HCT116 (cell line): ENCODE results near the gene SCN3B. TPM values are rescaled to one million over a fixed set of nuclear protein-coding genes. Genes with fewer than 3 reads are reported as not detected.

Experiments
- ATAC-seq: fragments of 200-7000 bp; cut with Tn5 transposase; 2 replicates; pipeline ENCODE4 v1.9.1; 2020; ENCODE audit warnings: mild to moderate bottlenecking, moderate library complexity
- BruUV-seq: library from RNA; stranded (reverse); fragments of 400-500 nt; replicated peaks from 2 replicates; lab custom pipeline; 2021; lab: Mats Ljungman, UMichigan
- CTCF ChIA-PET: fragments of 300-600 bp; sonication (Branson Sonifier 250); formaldehyde crosslinking; loops from one replicate; lab custom pipeline; 2021; ENCODE audit warnings: antibody characterized with exemption; lab: Charles Lee
- POLR2A ChIA-PET: fragments of 300-600, 350-600 bp; sonication (Branson Sonifier 250); formaldehyde crosslinking; loops from one replicate; lab custom pipeline; 2021; ENCODE audit warnings: antibody characterized with exemption; lab: Charles Lee
- RAD21 ChIA-PET, 2 experiments: fragments of 300-600 bp; sonication (Branson Sonifier 250); formaldehyde crosslinking; loops; one replicate each; lab custom pipeline; 2023; ENCODE audit warnings: low total read pairs in 2 of 2; ENCODE audit not compliant: uncharacterized antibody in 2 of 2, unreplicated experiment in 2 of 2, low non-redundant PET in 1 of 2; lab: Charles Lee
- DNase-seq: peaks from one replicate; pipeline ENCODE4 v3.0.0-alpha.2; 2010; ENCODE audit warnings: low read depth, low spot score
- H2AFZ ChIP-seq: fragments of 200-600 bp; shearing (Covaris generic), sonication (generic); 2 replicates; pipeline ENCODE4 v1.6.1; 2017; ENCODE audit warnings: low read depth, mixed run types, mixed read lengths, antibody characterized with exemption, low read length; ENCODE audit not compliant: poor library complexity, severe bottlenecking
- H3K27ac ChIP-seq: 2 replicates; pipeline ENCODE4 v1.5.1; 2012; ENCODE audit warnings: low read depth, low read length
- H3K27me3 ChIP-seq: fragments of 200-600 bp; sonication (generic); 2 replicates; pipeline ENCODE4 v1.6.1; 2016; ENCODE audit warnings: mixed run types, low read length, mixed read lengths; ENCODE audit not compliant: insufficient read depth
- H3K36me3 ChIP-seq, 2 experiments: fragments of 200-500 bp in 1 of 2; fragments of 200-600 bp in 1 of 2; sonication (Bioruptor generic) in 1 of 2; sonication (generic) in 1 of 2; 2 replicates each; pipeline versions ENCODE4 v1.5.1 to v1.6.1; 2014 to 2016; ENCODE audit warnings: low read length in 2 of 2, inconsistent platforms in 1 of 2, mixed read lengths in 1 of 2, mixed run types in 1 of 2; ENCODE audit not compliant: insufficient read depth in 2 of 2, control insufficient read depth in 1 of 2
- H3K4me1 ChIP-seq, 2 experiments: fragments of 200-600 bp in 1 of 2; sonication (generic) in 1 of 2; 2 replicates each; pipeline versions ENCODE4 v1.5.1 to v1.6.1; 2012 to 2017; ENCODE audit warnings: low read length in 2 of 2, inconsistent platforms in 1 of 2, mild to moderate bottlenecking in 1 of 2, mixed read lengths in 1 of 2, mixed run types in 1 of 2, moderate library complexity in 1 of 2; ENCODE audit not compliant: insufficient read depth in 2 of 2, control insufficient read depth in 1 of 2
- H3K4me2 ChIP-seq: fragments of 200-600 bp; sonication (generic); 2 replicates; pipeline ENCODE4 v1.6.1; 2017; ENCODE audit warnings: mixed run types, low read length, mixed read lengths
- H3K4me3 ChIP-seq, 2 experiments: fragments of 200-600 bp in 1 of 2; sonication (generic) in 1 of 2; replicated peaks in 1 of 2; 2 replicates each; pipeline ENCODE4 v1.5.1; 2011 to 2016; ENCODE audit warnings: low read length in 2 of 2, control low read depth in 1 of 2, low read depth in 1 of 2, mild to moderate bottlenecking in 1 of 2, mixed read lengths in 1 of 2, mixed run types in 1 of 2
- H3K79me2 ChIP-seq: fragments of 200-600 bp; sonication (generic); 2 replicates; pipeline ENCODE4 v1.6.1; 2017; ENCODE audit warnings: mild to moderate bottlenecking, mixed run types, low read length, moderate library complexity, mixed read lengths; ENCODE audit not compliant: insufficient read depth
- H3K9ac ChIP-seq: fragments of 200-600 bp; sonication (generic); 2 replicates; pipeline ENCODE4 v1.6.1; 2016; ENCODE audit warnings: low read length, mixed read lengths
- H3K9me2 ChIP-seq: fragments of 200-600 bp; sonication (generic), shearing (Covaris generic); 2 replicates; pipeline ENCODE4 v1.6.1; 2017; ENCODE audit warnings: mixed run types, mild to moderate bottlenecking, moderate library complexity; ENCODE audit not compliant: insufficient read depth
- H3K9me3 ChIP-seq, 2 experiments: fragments of 200-500 bp in 1 of 2; fragments of 200-600 bp in 1 of 2; sonication (Bioruptor generic) in 1 of 2; sonication (generic) in 1 of 2; 2 replicates each; pipeline ENCODE4 v1.6.1; 2014 to 2017; ENCODE audit warnings: low read length in 2 of 2, mixed read lengths in 2 of 2, inconsistent platforms in 1 of 2, low read depth in 1 of 2, mild to moderate bottlenecking in 1 of 2, mixed run types in 1 of 2, moderate library complexity in 1 of 2; ENCODE audit not compliant: control insufficient read depth in 1 of 2, insufficient read depth in 1 of 2
- H4K20me1 ChIP-seq: fragments of 200-600 bp; sonication (generic), shearing (Covaris generic); 2 replicates; pipeline ENCODE4 v1.6.1; 2017; ENCODE audit warnings: mixed run types, mild to moderate bottlenecking, moderate library complexity; ENCODE audit not compliant: insufficient read depth
- ATF3 ChIP-seq: IDR thresholded peaks from 2 replicates; pipeline ENCODE4 v1.6.1; 2012
- CBX3 ChIP-seq: IDR thresholded peaks from 2 replicates; pipeline ENCODE4 v1.6.1; 2012; ENCODE audit warnings: low read depth
- CEBPB ChIP-seq: IDR thresholded peaks from 2 replicates; pipeline ENCODE4 v1.6.1; 2012; ENCODE audit warnings: low read depth
- ELF1 ChIP-seq: IDR thresholded peaks from 2 replicates; pipeline ENCODE4 v1.6.1; 2012; ENCODE audit warnings: low read depth, borderline replicate concordance
- EZH2 ChIP-seq: fragments of 200-600 bp; sonication (generic); IDR thresholded peaks from 2 replicates; pipeline ENCODE4 v1.6.1; 2017; ENCODE audit warnings: antibody characterized with exemption, mixed run types
- MAX ChIP-seq: IDR thresholded peaks from 2 replicates; pipeline ENCODE4 v1.6.1; 2012
- POLR2A ChIP-seq: IDR thresholded peaks from 2 replicates; pipeline ENCODE4 v1.7.0; 2011; ENCODE audit warnings: borderline replicate concordance; ENCODE audit not compliant: insufficient read depth, insufficient read length; ENCODE audit errors: extremely low read depth
- RAD21 ChIP-seq: IDR thresholded peaks from 2 replicates; pipeline ENCODE4 v1.6.1; 2012; ENCODE audit warnings: low read depth, mild to moderate bottlenecking
- REST ChIP-seq: IDR thresholded peaks from 2 replicates; pipeline ENCODE4 v1.6.1; 2012; ENCODE audit warnings: low read depth
- SIN3A ChIP-seq: IDR thresholded peaks from 2 replicates; pipeline ENCODE4 v1.6.1; 2012; ENCODE audit warnings: low read depth
- SRF ChIP-seq: IDR thresholded peaks from 2 replicates; pipeline ENCODE4 v1.6.1; 2012; ENCODE audit warnings: low read depth
- TCF7L2 ChIP-seq: IDR thresholded peaks from 2 replicates; pipeline ENCODE4 v1.7.0; 2011; ENCODE audit warnings: borderline replicate concordance, inconsistent platforms; ENCODE audit not compliant: insufficient read depth, insufficient read length; ENCODE audit errors: extremely low read depth
- YY1 ChIP-seq: IDR thresholded peaks from 2 replicates; pipeline ENCODE4 v1.6.1; 2011; ENCODE audit warnings: low read length, low read depth, moderate library complexity, mild to moderate bottlenecking; ENCODE audit not compliant: insufficient replicate concordance; ENCODE audit errors: extremely low read depth
- ZFX ChIP-seq: fragments of 450-650 bp; IDR thresholded peaks from 2 replicates; pipeline ENCODE4 v1.6.1; 2017
- ZNF274 ChIP-seq: fragments of 200-500 bp; sonication (Bioruptor generic); IDR thresholded peaks from 2 replicates; pipeline ENCODE4 v1.6.1; 2014; ENCODE audit warnings: mild to moderate bottlenecking, low read depth, low read length, inconsistent platforms
- intact Hi-C: fragments of 100-400 bp; cut with micrococcal nuclease; formaldehyde crosslinking; loops from 2 replicates; pipeline ENCODE4 v1.10.0; 2022
- total RNA-seq: library from RNA; stranded (reverse); gene quantifications from one replicate; pipeline ENCODE4 v1.2.1, GENCODE V29; 2021; ENCODE audit not compliant: unreplicated experiment

SCN3B gene
- total RNA-seq, 1 experiment from 2014 or later, result 0.05 TPM

GRCh38 chr11:123587559-123587958 is 66.9 kb downstream of the SCN3B start:
- intact Hi-C loops, result no loop called here

GRCh38 chr11:123587044-123587443 is 67.4 kb downstream of the SCN3B start:
- Histone ChIP-seq H3K4me1 (peaks cover 12 to 13% of the 10 kb centered on the region in 2 experiments), H3K36me3 (no peaks in the 10 kb centered on the region), H3K9me2 (no peaks in the 10 kb centered on the region), H3K27me3 (no peaks in the 10 kb centered on the region), H3K4me3 (no peak overlapping the region), H3K9ac (no peak overlapping the region), H3K27ac (no peak overlapping the region), H3K9me3 (no peaks in the 10 kb centered on the region), H3K4me2 (no peak overlapping the region), H3K79me2 (no peaks in the 10 kb centered on the region), H2AFZ (no peak overlapping the region), H4K20me1 (no peaks in the 10 kb centered on the region)
- RAD21 ChIA-PET, result no interaction called here
- TF ChIP-seq ATF3 (no peak), REST (no peak), ZNF274 (no peak), MAX (no peak), RAD21 (no peak), POLR2A (no peak), TCF7L2 (no peak), SIN3A (no peak), EZH2 (no peak), ZFX (no peak), SRF (no peak)
- CTCF ChIA-PET, result no interaction called here
- ATAC-seq (no peak), DNase-seq (no peak)
- POLR2A ChIA-PET, result no interaction called here
- intact Hi-C loops, result no loop called here
- BruUV-seq, result no TSS peak

More at GRCh38 chr11:123587559-123587958, 66.9 kb downstream of the SCN3B start:
- H3K9ac ChIP-seq, result no peak overlapping the region
- no peak overlapping the region for H3K4me3 ChIP-seq
- BruUV-seq, result no TSS peak
- H3K9me3 ChIP-seq, result no peaks in the 10 kb centered on the region
- no peaks in the 10 kb centered on the region for H3K27me3 ChIP-seq
- ATAC-seq, result no peak
- no peak overlapping the region for H3K4me2 ChIP-seq
- no peaks in the 10 kb centered on the region for H3K79me2 ChIP-seq
- CTCF ChIA-PET, result no interaction called here
- peaks cover 12 to 13% of the 10 kb centered on the region in 2 experiments for H3K4me1 ChIP-seq
- H4K20me1 ChIP-seq, result no peaks in the 10 kb centered on the region
- no peaks in the 10 kb centered on the region for H3K36me3 ChIP-seq
- POLR2A ChIA-PET, result no interaction called here
- DNase-seq, result no peak
- no peaks in the 10 kb centered on the region for H3K9me2 ChIP-seq
- H2AFZ ChIP-seq, result no peak overlapping the region
- TF ChIP-seq EZH2 (no peak), MAX (no peak), CEBPB (no peak), ELF1 (no peak), CBX3 (no peak), RAD21 (no peak), YY1 (no peak), POLR2A (no peak)
- no peak overlapping the region for H3K27ac ChIP-seq
- RAD21 ChIA-PET, result no interaction called here
